Activated CD4-positive, CD25-positive, alpha-beta regulatory T cell treated with anti-CD3 and anti-CD28 coated beads, Interleukin-2, amount 50 U/mL, for 16 hours (primary cell): ENCODE data around the gene BMP10.
A peak's percentile ranks its signal among the peaks of the same experiment; 100 is the strongest.

ENCODE experiments used
- DNase-seq: peaks from one replicate; pipeline ENCODE4 v3.0.0-alpha.2; 2020; ENCODE audit warnings: low read depth, low spot score

Gene BMP10

GRCh38 chr2:68853035-68853434 lies 18.2 kb downstream of the BMP10 start:
- no peak for DNase-seq

GRCh38 chr2:68850524-68850923 lies 20.7 kb downstream of the BMP10 start:
- no peak for DNase-seq

GRCh38 chr2:68849579-68850030 lies 21.6 kb downstream of the BMP10 start:
- no peak for DNase-seq

- no peak for DNase-seq
These were observed 23.4 kb downstream of the BMP10 start for GRCh38 chr2:68847751-68848150.

- DNase-seq: no peak
These were observed 25.1 kb downstream of the BMP10 start for GRCh38 chr2:68846091-68846490.

- DNase-seq: no peak
These were observed 26.2 kb downstream of the BMP10 start for GRCh38 chr2:68845043-68845442.

- DNase-seq: no peak
These were observed 31.9 kb downstream of the BMP10 start for GRCh38 chr2:68839260-68839833.

GRCh38 chr2:68838641-68839040 lies 32.6 kb downstream of the BMP10 start:
- no peak for DNase-seq

- no peak for DNase-seq
These were observed 33.3 kb downstream of the BMP10 start for GRCh38 chr2:68837861-68838341.

- no peak for DNase-seq
These were observed 33.9 kb downstream of the BMP10 start for GRCh38 chr2:68837164-68837860.

- DNase-seq: no peak
These were observed 35.6 kb downstream of the BMP10 start for GRCh38 chr2:68835621-68836020.

- no peak for DNase-seq
These were observed 36.3 kb downstream of the BMP10 start for GRCh38 chr2:68834737-68835376.

GRCh38 chr2:68833162-68833561 lies 38.0 kb downstream of the BMP10 start:
- no peak for DNase-seq

- DNase-seq: no peak
These were observed 38.8 kb downstream of the BMP10 start for GRCh38 chr2:68832233-68832869.

- DNase-seq: no peak
These were observed 39.4 kb downstream of the BMP10 start for GRCh38 chr2:68831686-68832232.

GRCh38 chr2:68829749-68830148 lies 41.4 kb downstream of the BMP10 start:
- DNase-seq: no peak

GRCh38 chr2:68828887-68829708 lies 42.1 kb downstream of the BMP10 start:
- DNase-seq: peak; percentile 15

- no peak for DNase-seq
These were observed 43.5 kb downstream of the BMP10 start for GRCh38 chr2:68827666-68828065.

- no peak for DNase-seq
These were observed 45.3 kb downstream of the BMP10 start for GRCh38 chr2:68825866-68826265.

GRCh38 chr2:68824831-68825230 lies 46.4 kb downstream of the BMP10 start:
- DNase-seq: no peak

- DNase-seq: no peak
These were observed 48.9 kb downstream of the BMP10 start for GRCh38 chr2:68822207-68822872.
